ENCODE measurements around the gene DLAT.

DNA sequence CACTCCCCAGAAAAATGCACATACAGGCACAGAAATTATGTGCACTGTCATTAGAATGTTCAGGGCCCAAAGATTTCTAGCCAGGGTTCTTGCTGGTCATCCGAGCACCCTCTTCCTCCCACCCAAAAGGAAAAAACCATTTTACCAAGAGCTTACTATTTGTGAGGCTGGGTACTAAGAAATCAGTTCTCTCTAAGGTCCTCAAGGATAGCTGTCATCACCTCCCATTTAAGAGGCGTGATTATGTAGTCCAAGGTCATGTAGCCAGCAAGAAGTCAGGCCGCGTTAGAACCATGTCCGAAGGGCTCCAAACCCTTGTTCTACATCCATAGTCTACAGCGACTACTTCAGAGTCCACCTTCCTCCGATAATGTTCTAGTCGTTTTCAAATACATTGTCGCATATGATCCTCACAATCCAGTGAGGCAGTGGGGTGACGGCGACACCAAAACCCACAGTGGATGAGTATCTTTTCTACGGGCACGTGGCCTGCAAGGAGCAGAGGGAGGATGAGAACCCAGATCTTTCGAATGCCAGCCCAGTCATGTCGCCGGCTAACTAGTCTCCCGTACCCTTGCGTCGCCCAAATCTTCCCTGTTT lies 60.7 kb downstream of the DLAT start:
- TF ChIP-seq, protein P1, sequence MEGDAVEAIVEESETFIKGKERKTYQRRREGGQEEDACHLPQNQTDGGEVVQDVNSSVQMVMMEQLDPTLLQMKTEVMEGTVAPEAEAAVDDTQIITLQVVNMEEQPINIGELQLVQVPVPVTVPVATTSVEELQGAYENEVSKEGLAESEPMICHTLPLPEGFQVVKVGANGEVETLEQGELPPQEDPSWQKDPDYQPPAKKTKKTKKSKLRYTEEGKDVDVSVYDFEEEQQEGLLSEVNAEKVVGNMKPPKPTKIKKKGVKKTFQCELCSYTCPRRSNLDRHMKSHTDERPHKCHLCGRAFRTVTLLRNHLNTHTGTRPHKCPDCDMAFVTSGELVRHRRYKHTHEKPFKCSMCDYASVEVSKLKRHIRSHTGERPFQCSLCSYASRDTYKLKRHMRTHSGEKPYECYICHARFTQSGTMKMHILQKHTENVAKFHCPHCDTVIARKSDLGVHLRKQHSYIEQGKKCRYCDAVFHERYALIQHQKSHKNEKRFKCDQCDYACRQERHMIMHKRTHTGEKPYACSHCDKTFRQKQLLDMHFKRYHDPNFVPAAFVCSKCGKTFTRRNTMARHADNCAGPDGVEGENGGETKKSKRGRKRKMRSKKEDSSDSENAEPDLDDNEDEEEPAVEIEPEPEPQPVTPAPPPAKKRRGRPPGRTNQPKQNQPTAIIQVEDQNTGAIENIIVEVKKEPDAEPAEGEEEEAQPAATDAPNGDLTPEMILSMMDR (IDR thresholded peaks at IDR 0.05) = no peak
- TF ChIP-seq POLR2A (IDR thresholded peaks at IDR 0.05) = no peak

Data from uterus (tissue), 2 donors.